WERI-Rb-1 (cell line): ENCODE results near the gene ZNF341.

Source experiments
- DNase-seq: peaks from one replicate; pipeline ENCODE4 v3.0.0-alpha.2; 2020
- H3K27ac ChIP-seq: fragments of 250-450 bp; sonication (Bioruptor Pico); 2 replicates; pipeline ENCODE4 v1.5.1; 2020; ENCODE audit warnings: mild to moderate bottlenecking, moderate library complexity
- H3K27me3 ChIP-seq: fragments of 250-450 bp; sonication (Bioruptor Pico); 2 replicates; pipeline ENCODE4 v1.5.1; 2021; ENCODE audit warnings: mild to moderate bottlenecking, low read depth, moderate library complexity; ENCODE audit not compliant: insufficient read depth, severe bottlenecking
- H3K36me3 ChIP-seq: fragments of 250-450 bp; sonication (Bioruptor Pico); 2 replicates; pipeline ENCODE4 v1.5.1; 2020; ENCODE audit warnings: mild to moderate bottlenecking, moderate library complexity
- H3K4me3 ChIP-seq: 2 replicates; pipeline ENCODE4 v1.5.1; 2011; ENCODE audit warnings: low read depth, mild to moderate bottlenecking, control low read depth, low read length
- H3K9me3 ChIP-seq: fragments of 250-450 bp; sonication (Bioruptor Pico); 2 replicates; pipeline ENCODE4 v1.5.1; 2021; ENCODE audit warnings: mild to moderate bottlenecking, moderate library complexity; ENCODE audit not compliant: severe bottlenecking
- CTCF ChIP-seq: IDR thresholded peaks from 2 replicates; pipeline ENCODE4 v1.5.1; 2011; ENCODE audit warnings: low read depth, mild to moderate bottlenecking, control low read depth, inconsistent platforms, low read length

ZNF341 gene

GRCh38 chr20:33810885-33811775 is 79.3 kb downstream of the ZNF341 start, which contains the start of gene CHMP4B:
TSS of gene CHMP4B (plus strand) at chr20:33811348. CDS start at chr20:33811469, 121 bp downstream.
- peak within 1 kb of the TSS; percentile 82 for H3K27ac ChIP-seq
- peak within 1 kb of the TSS; percentile 79 for H3K4me3 ChIP-seq
- no peaks in the 10 kb centered on the region for H3K27me3 ChIP-seq
- H3K9me3 ChIP-seq, result no peaks in the 10 kb centered on the region
- peak; percentile 99 for DNase-seq
- peaks cover 10% of the 10 kb centered on the region for H3K36me3 ChIP-seq
- TF ChIP-seq CTCF, result no peak

- no peak for TF ChIP-seq CTCF
- H3K36me3 ChIP-seq, result peaks cover 10% of the 10 kb centered on the region
- peak overlapping the region; percentile 79 for H3K4me3 ChIP-seq
- no peak for DNase-seq
- H3K27ac ChIP-seq, result peak overlapping the region; percentile 82
- H3K27me3 ChIP-seq, result no peaks in the 10 kb centered on the region
- no peaks in the 10 kb centered on the region for H3K9me3 ChIP-seq
Observed at GRCh38 chr20:33811776-33812151, 80.0 kb downstream of the ZNF341 start.

GRCh38 chr20:33812152-33812849 is 80.5 kb downstream of the ZNF341 start:
- Histone ChIP-seq H3K27me3 (no peaks in the 10 kb centered on the region), H3K36me3 (peaks cover 10% of the 10 kb centered on the region), H3K27ac (peak overlapping the region; percentile 82), H3K4me3 (peak overlapping the region; percentile 79), H3K9me3 (no peaks in the 10 kb centered on the region)
- no peak for DNase-seq
- no peak for TF ChIP-seq CTCF

GRCh38 chr20:33812908-33813462 is 81.2 kb downstream of the ZNF341 start:
- Histone ChIP-seq H3K27me3 (no peaks in the 10 kb centered on the region), H3K36me3 (peaks cover 10% of the 10 kb centered on the region), H3K4me3 (no peak overlapping the region), H3K27ac (no peak overlapping the region), H3K9me3 (no peaks in the 10 kb centered on the region)
- no peak for DNase-seq
- no peak for TF ChIP-seq CTCF

- H3K27me3 ChIP-seq, result no peaks in the 10 kb centered on the region
- TF ChIP-seq CTCF, result no peak
- H3K36me3 ChIP-seq, result peaks cover 10% of the 10 kb centered on the region
- H3K9me3 ChIP-seq, result no peaks in the 10 kb centered on the region
- DNase-seq, result no peak
- no peak overlapping the region for H3K4me3 ChIP-seq
- no peak overlapping the region for H3K27ac ChIP-seq
Observed at GRCh38 chr20:33814238-33814712, 82.5 kb downstream of the ZNF341 start.
